ENCODE measurements around the gene SIX6.
A peak's percentile ranks its signal among the peaks of the same experiment; 100 is the strongest.
"Not testable (repeated sequence)": the region's sequence is repeated elsewhere in the genome, so short reads cannot be mapped to it uniquely, and the experiment has no call there.

The SIX6 gene

DNA sequence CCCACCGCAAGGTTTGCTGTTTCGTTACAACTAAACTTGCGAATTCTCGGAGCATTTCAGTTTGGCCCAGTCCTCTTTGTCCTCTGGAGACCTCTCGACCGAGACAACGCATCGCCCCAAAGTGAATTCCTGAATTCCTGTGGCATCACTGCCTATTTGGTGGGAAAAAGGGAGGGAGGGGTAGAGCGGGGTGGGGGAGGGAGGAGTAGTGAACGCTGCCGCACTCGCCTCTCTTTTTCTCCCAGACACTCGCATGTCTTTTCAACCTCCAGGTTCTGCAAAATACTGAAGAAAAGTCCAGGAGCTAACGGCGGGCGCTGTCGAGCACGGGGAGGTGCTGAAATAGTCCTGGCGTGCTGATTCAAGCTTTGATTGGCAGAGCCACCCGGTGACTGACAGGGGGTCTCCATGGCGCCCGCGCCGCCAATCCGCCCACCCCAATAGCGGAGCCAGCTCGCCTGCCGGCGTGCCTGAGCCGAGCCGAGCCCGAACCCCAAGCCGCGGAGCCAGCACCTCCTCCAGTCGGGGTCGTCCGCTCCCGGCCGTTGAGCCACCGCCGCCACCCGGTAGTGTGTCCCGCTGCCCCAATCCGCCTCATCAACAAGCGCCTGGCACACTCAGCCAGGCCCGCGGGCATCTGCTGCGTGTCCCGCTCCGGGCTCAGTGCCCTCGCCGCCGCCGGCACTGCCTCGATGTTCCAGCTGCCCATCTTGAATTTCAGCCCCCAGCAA, at the start of gene SIX6:
TSS of gene SIX6 (plus strand) at position 440 of the 731 bp plus-strand sequence. CDS start at position 693, 253 bp downstream.
- peak within 1 kb of the TSS; percentile 41; the same call in 1 of the 2 replicates for H3K9ac ChIP-seq (ENCODE audit: low read depth, low read length)

GRCh38 chr14:60480248-60480647, 28.7 kb upstream of the SIX6 start:
- not testable (repeated sequence) for H3K9me3 ChIP-seq (ENCODE audit: control insufficient read depth, insufficient read depth, low read length); H3K4me1 ChIP-seq (ENCODE audit: insufficient read depth, low read length); H3K9ac ChIP-seq (ENCODE audit: low read depth, low read length); H3K36me3 ChIP-seq (ENCODE audit: insufficient read depth, low read length)

More for the DNA sequence above, at the start of gene SIX6:
- peaks cover 11% of the 10 kb centered on the region for H3K4me1 ChIP-seq (ENCODE audit: insufficient read depth, low read length)
- H3K36me3 ChIP-seq (ENCODE audit: insufficient read depth, low read length) = no peaks in the 10 kb centered on the region
- no peaks in the 10 kb centered on the region for H3K9me3 ChIP-seq (ENCODE audit: control insufficient read depth, insufficient read depth, low read length)

GRCh38 chr14:60482743-60483142, 26.2 kb upstream of the SIX6 start:
- H3K4me1 ChIP-seq (ENCODE audit: insufficient read depth, low read length) = no peaks in the 10 kb centered on the region
- H3K36me3 ChIP-seq (ENCODE audit: insufficient read depth, low read length) = no peaks in the 10 kb centered on the region
- no peaks in the 10 kb centered on the region for H3K9me3 ChIP-seq (ENCODE audit: control insufficient read depth, insufficient read depth, low read length)
- no peak overlapping the region for H3K9ac ChIP-seq (ENCODE audit: low read depth, low read length)

DNA sequence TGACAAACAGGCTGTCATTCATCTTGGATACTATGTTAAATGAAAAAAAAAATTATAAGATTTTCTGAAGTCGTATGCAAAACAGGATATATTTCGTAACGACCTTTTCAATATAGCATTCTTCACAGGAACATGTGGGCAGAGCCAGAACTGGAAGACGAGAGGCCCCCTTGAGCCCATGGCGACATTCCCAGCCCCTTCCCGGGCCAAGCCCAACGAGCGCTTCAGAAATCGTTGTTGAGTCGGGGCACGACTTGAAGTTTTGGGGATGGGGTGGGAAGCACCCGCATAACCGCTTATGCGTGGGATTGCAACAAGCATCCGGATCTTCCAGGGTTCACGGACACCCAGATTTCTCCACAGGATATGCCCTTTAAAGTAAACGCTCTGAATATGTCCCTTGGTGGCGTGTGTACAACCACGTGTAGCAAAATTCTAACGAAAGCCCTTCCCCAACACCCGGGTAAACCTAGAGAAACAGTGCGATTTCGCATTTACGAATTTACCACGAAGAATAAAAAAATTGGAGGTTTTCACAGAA, 23.8 kb upstream of the SIX6 start:
- Histone ChIP-seq H3K36me3 (ENCODE audit: insufficient read depth, low read length) (no peaks in the 10 kb centered on the region), H3K9ac (ENCODE audit: low read depth, low read length) (peak overlapping the region; percentile 69), H3K9me3 (ENCODE audit: control insufficient read depth, insufficient read depth, low read length) (no peaks in the 10 kb centered on the region), H3K4me1 (ENCODE audit: insufficient read depth, low read length) (no peaks in the 10 kb centered on the region)

DNA sequence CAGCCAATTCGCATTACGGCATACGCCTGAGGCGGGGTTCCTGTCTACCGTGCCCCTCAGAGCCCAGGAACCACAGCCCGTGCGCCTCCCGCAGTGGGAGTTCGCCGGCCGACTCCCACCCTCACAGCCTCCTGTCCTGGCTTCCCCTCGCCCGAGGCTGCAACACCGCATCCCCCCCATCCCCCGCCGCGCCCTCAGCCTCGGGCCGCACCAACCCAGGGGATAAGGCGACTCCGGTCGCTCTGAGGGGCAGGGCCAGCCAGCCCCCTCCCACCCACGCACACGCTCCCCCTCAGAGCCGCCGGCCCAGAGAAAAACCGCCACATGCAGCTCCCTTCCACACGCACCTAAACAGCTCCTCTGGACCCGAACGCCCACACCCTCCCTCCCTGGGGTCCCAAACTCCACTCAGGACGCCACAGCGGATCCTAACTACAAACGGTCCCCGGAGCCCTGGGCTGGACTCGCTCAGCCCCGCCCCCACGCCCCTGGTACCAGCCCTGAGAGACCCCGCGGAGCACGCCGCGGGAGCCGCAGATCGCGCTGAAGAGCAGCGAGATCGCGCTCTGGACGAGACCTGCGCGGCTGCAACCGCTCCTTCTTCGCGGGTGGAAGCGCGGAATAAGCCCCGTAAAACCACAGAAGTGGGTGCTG, 23.2 kb upstream of the SIX6 start, which contains the start of gene C14orf39:
TSS of gene C14orf39 (minus strand) at position 466 of the 654 bp plus-strand sequence. CDS start 985 bp downstream, outside the sequence.
- Histone ChIP-seq H3K36me3 (ENCODE audit: insufficient read depth, low read length) (no peaks in the 10 kb centered on the region), H3K9me3 (ENCODE audit: control insufficient read depth, insufficient read depth, low read length) (no peaks in the 10 kb centered on the region), H3K9ac (ENCODE audit: low read depth, low read length) (peak within 1 kb of the TSS; percentile 69), H3K4me1 (ENCODE audit: insufficient read depth, low read length) (no peaks in the 10 kb centered on the region)

DNA sequence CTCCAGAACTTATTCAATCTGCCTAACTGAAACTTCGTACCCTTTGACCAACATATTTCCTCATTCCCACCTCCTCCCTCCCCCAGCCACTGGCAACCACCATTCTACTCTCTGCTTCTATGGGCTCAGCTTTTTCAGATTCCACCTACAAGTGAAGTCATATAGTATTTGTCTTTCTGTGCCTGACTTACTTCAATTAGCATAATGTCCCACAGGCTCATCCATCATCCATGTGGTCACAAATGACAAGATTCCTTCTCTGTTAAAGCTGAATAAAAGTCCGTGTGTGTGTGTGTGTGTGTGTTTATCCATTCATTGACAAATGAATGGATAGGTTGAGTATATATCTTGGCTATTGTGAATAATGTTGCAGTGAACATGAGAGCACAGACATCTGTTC, 21.7 kb upstream of the SIX6 start:
- Histone ChIP-seq H3K9me3 (ENCODE audit: control insufficient read depth, insufficient read depth, low read length) (no peaks in the 10 kb centered on the region), H3K9ac (ENCODE audit: low read depth, low read length) (no peak overlapping the region), H3K4me1 (ENCODE audit: insufficient read depth, low read length) (no peaks in the 10 kb centered on the region), H3K36me3 (ENCODE audit: insufficient read depth, low read length) (no peaks in the 10 kb centered on the region)

GRCh38 chr14:60488175-60488574, 20.8 kb upstream of the SIX6 start:
- no peaks in the 10 kb centered on the region for H3K4me1 ChIP-seq (ENCODE audit: insufficient read depth, low read length)
- no peaks in the 10 kb centered on the region for H3K9me3 ChIP-seq (ENCODE audit: control insufficient read depth, insufficient read depth, low read length)
- no peak overlapping the region for H3K9ac ChIP-seq (ENCODE audit: low read depth, low read length)
- H3K36me3 ChIP-seq (ENCODE audit: insufficient read depth, low read length) = no peaks in the 10 kb centered on the region

DNA sequence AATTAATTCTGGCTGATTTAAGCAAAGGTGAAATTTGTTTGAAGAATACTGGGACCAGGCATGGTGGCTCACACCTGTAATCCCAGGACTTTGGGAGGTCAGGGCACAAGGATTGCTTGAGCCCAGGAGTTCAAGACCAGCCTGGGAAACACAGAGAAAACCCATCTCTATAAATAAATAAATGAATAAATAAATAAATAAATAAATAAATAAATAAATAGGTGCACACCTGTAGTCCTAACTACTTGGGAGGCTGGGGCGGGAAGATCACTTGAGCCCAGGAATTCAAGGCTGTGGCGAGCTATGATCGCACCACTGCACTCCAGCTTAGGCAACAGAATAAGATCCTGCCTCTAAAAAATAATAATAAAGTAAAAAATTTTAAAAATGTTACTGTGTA, 18.7 kb upstream of the SIX6 start:
- no peaks in the 10 kb centered on the region for H3K9me3 ChIP-seq (ENCODE audit: control insufficient read depth, insufficient read depth, low read length)
- H3K4me1 ChIP-seq (ENCODE audit: insufficient read depth, low read length) = peaks cover 6% of the 10 kb centered on the region; the same call in 1 of the 2 replicates
- H3K36me3 ChIP-seq (ENCODE audit: insufficient read depth, low read length) = no peaks in the 10 kb centered on the region
- no peak overlapping the region for H3K9ac ChIP-seq (ENCODE audit: low read depth, low read length)

- peaks cover 6% of the 10 kb centered on the region; the same call in 1 of the 2 replicates for H3K4me1 ChIP-seq (ENCODE audit: insufficient read depth, low read length)
- no peaks in the 10 kb centered on the region for H3K9me3 ChIP-seq (ENCODE audit: control insufficient read depth, insufficient read depth, low read length)
- no peaks in the 10 kb centered on the region for H3K36me3 ChIP-seq (ENCODE audit: insufficient read depth, low read length)
- no peak overlapping the region for H3K9ac ChIP-seq (ENCODE audit: low read depth, low read length)
These were observed 13.0 kb upstream of the SIX6 start for GRCh38 chr14:60495946-60496345.

DNA sequence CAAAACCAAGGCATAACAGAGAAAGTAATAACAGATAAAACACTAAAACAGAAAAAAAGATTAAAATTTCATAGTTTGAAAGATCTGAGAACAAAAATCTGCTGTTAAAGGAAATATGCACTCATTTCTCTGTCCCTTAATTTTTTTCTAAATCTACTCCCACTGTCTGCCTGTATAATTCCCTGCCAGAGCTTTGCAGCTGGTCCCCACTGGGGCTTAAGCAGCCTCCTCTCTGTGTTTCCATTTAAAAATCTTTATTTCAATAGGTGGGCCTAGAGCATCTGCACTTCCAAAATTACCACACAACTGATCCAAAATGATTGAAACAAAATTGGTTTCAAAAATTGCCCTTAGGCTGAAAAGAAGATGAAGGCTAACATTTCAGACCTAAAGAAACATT, 6.4 kb upstream of the SIX6 start:
- Histone ChIP-seq H3K36me3 (ENCODE audit: insufficient read depth, low read length) (no peaks in the 10 kb centered on the region), H3K9me3 (ENCODE audit: control insufficient read depth, insufficient read depth, low read length) (no peaks in the 10 kb centered on the region), H3K9ac (ENCODE audit: low read depth, low read length) (no peak overlapping the region), H3K4me1 (ENCODE audit: insufficient read depth, low read length) (no peaks in the 10 kb centered on the region)

DNA sequence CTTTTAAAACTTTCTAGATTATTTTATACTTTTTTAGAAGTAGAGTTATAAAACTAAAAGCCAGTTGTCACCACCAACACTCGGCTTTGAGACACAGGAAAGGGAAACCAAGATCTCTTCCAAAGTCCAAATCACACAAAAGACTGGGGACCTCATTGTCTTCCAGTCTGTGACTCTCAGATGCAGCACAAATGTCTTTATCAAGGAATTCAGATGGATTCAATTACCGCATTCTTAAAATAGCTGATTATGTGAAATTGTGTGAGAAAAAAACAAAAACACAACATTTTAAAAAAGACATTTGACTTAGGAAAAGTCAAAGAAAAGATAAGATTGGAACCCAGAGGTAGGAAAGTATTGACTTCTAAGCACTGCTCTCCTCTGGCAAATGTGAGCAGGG, 3.5 kb upstream of the SIX6 start:
- Histone ChIP-seq H3K9me3 (ENCODE audit: control insufficient read depth, insufficient read depth, low read length) (no peaks in the 10 kb centered on the region), H3K9ac (ENCODE audit: low read depth, low read length) (no peak overlapping the region), H3K36me3 (ENCODE audit: insufficient read depth, low read length) (no peaks in the 10 kb centered on the region), H3K4me1 (ENCODE audit: insufficient read depth, low read length) (peaks cover 3% of the 10 kb centered on the region; the same call in 1 of the 2 replicates)

DNA sequence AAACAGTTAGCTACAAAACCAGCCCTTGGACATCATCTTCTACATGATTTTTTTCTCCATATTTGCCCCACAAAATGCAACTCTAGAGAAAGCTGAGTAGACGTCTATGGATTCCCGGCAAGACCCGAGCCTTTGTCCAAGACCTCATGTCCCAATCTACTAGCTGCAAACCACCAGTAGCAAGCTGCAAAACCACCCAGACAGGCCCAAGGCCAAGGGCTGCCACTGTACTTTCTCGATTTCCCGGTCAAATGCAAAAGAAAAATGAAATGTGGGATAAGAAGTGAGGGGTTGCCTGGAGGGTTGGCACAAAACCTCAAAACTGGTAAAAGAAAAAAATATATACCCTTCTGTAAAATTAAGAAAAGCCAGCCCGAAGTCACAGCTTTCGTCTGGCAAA, 2.9 kb upstream of the SIX6 start:
- no peaks in the 10 kb centered on the region for H3K36me3 ChIP-seq (ENCODE audit: insufficient read depth, low read length)
- H3K9me3 ChIP-seq (ENCODE audit: control insufficient read depth, insufficient read depth, low read length) = no peaks in the 10 kb centered on the region
- H3K4me1 ChIP-seq (ENCODE audit: insufficient read depth, low read length) = peaks cover 3% of the 10 kb centered on the region; the same call in 1 of the 2 replicates
- H3K9ac ChIP-seq (ENCODE audit: low read depth, low read length) = no peak overlapping the region

DNA sequence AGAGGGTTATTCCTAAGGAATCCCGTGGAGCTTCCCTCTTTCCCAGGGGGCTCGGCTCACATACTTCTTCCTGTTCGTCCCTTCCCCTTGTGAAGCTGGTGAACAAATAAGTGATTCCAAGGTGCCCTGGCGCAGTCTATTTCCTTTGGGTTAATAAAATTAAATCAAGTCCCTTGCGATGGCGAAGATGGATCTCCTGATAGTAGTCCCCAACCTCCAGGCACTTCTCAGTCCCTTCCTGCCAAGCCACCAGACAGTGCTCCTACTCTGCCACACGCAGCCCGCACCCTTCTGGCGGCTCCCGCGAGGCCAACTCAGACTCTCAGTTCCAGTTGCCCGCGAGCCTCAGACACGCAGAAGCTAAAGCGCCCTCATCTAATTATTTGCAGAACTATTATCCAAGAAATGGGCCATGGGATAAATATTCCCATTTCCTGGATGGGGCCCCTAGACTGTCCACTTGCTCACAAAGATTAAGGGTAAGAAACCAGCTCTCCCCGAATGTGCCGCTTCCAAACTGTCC, 2.4 kb upstream of the SIX6 start:
- H3K4me1 ChIP-seq (ENCODE audit: insufficient read depth, low read length) = peaks cover 3% of the 10 kb centered on the region; the same call in 1 of the 2 replicates
- H3K9ac ChIP-seq (ENCODE audit: low read depth, low read length) = peak overlapping the region; percentile 40; the same call in 1 of the 2 replicates
- no peaks in the 10 kb centered on the region for H3K9me3 ChIP-seq (ENCODE audit: control insufficient read depth, insufficient read depth, low read length)
- H3K36me3 ChIP-seq (ENCODE audit: insufficient read depth, low read length) = no peaks in the 10 kb centered on the region

DNA sequence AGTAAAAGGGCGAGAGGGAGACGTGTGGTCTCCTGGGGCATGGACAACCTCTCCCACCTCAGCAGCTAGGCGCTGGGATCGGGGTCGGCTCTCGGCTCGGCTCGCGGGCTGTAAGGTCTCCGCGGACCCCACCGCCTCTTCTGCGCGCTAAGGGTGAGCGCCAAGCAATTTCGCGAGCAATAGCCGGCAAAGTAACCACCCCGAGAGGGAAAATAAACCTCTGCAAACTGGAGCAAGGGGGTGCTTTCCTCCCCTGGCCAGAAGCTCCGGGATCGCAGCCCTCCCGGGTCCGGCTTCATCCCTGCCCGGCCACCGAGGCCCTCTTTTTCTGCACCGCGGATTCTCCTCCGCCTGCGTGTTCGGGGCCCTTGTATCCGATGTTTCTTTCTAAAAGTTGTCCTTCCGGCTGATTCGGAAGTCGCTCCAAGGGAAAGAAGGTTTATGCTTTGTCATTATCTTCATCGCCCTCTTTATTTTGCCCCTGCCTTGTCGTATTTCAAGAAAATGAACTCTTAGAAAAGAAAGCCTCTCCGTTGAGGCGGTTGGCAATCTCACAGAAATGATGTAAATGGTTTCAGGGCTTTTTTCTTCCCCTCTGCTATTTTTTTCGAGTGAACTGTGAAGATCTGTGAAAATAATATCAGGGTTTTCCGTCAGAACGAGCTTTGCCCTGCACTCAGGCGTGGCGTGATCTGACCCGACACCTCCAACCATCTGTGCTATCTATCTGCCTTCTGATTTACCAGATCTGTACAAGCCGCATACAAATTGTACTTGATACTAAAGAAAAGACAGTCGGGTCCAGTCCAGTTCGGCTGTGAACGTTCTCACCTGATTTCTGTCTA, 1.7 kb upstream of the SIX6 start:
- Histone ChIP-seq H3K9me3 (ENCODE audit: control insufficient read depth, insufficient read depth, low read length) (no peaks in the 10 kb centered on the region), H3K9ac (ENCODE audit: low read depth, low read length) (peak overlapping the region; percentile 40; the same call in 1 of the 2 replicates), H3K4me1 (ENCODE audit: insufficient read depth, low read length) (peaks cover 3% of the 10 kb centered on the region), H3K36me3 (ENCODE audit: insufficient read depth, low read length) (no peaks in the 10 kb centered on the region)
